ENCODE results near the gene AOAH.

AOAH gene

GRCh38 chr7:36563706-36564327 lies 160.5 kb downstream of the AOAH start:
- DNase-seq (ENCODE audit: low read depth in 1 of 2, low spot score in 1 of 2) = no peak

DNA sequence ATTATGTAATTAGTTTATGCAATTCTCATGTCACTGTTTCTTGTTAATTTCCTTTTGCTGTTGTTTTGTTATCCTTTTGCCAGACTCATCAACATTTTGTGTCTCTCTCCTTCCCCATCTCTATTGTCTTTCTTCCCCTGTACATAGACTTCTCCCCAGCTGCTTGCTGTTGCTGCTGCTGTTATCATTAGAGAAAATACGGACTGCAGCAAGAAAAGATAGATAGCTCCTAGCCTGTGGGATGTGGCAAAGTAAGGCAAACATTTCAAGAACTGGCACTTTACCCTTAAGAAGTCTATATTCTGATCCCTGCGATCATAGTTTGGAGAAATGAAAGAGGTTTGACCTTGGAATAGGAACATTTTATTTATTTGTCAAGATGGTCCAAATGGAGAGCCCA lies 162.2 kb downstream of the AOAH start:
- no peak for DNase-seq (ENCODE audit: low read depth in 1 of 2, low spot score in 1 of 2)

- DNase-seq (ENCODE audit: low read depth in 1 of 2, low spot score in 1 of 2) = no peak
Observed at GRCh38 chr7:36549029-36549428, 175.3 kb downstream of the AOAH start.

- no peak for DNase-seq (ENCODE audit: low read depth in 1 of 2, low spot score in 1 of 2)
Observed at GRCh38 chr7:36547416-36547815, 176.9 kb downstream of the AOAH start.

- no peak for DNase-seq (ENCODE audit: low read depth in 1 of 2, low spot score in 1 of 2)
Observed at GRCh38 chr7:36546331-36546730, 178.0 kb downstream of the AOAH start.

GRCh38 chr7:36545291-36545690 lies 179.0 kb downstream of the AOAH start:
- DNase-seq (ENCODE audit: low read depth in 1 of 2, low spot score in 1 of 2) = no peak

- DNase-seq (ENCODE audit: low read depth in 1 of 2, low spot score in 1 of 2) = no peak
Observed at GRCh38 chr7:36538126-36538525, 186.2 kb downstream of the AOAH start.

- DNase-seq (ENCODE audit: low read depth in 1 of 2, low spot score in 1 of 2) = no peak
Observed at GRCh38 chr7:36535866-36536664, 188.2 kb downstream of the AOAH start.

GRCh38 chr7:36533717-36534116 lies 190.6 kb downstream of the AOAH start:
- no peak for DNase-seq (ENCODE audit: low read depth in 1 of 2, low spot score in 1 of 2)

GRCh38 chr7:36532981-36533499 lies 191.3 kb downstream of the AOAH start:
- DNase-seq (ENCODE audit: low read depth in 1 of 2, low spot score in 1 of 2) = no peak

DNA sequence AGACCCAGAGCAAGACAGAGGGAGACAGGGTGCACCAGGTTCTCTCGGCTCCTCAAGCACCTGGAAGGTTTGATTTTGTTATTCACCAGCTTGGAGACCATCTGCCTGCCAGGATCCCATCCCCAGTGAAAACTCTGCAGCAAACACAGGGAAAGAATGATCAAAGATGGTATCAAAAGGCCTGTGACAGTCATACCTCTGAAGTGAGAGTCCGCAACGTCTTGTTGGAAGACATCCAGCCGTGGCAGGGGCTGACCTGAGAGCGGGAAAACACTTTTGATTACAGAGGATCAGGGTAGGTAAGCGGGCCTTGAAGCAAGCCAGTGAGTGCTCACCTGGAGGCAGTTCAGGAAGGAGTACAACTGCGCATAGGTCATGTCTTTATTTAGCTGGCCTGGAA lies 192.3 kb downstream of the AOAH start:
- no peak for DNase-seq (ENCODE audit: low read depth in 1 of 2, low spot score in 1 of 2)

GRCh38 chr7:36530456-36530855 lies 193.8 kb downstream of the AOAH start:
- no peak for DNase-seq (ENCODE audit: low read depth in 1 of 2, low spot score in 1 of 2)

- DNase-seq (ENCODE audit: low read depth in 1 of 2, low spot score in 1 of 2) = no peak
Observed at GRCh38 chr7:36527549-36527913, 196.8 kb downstream of the AOAH start.

GRCh38 chr7:36526863-36527548 lies 197.3 kb downstream of the AOAH start:
- no peak for DNase-seq (ENCODE audit: low read depth in 1 of 2, low spot score in 1 of 2)

GRCh38 chr7:36523371-36524101 lies 200.8 kb downstream of the AOAH start:
- no peak for DNase-seq (ENCODE audit: low read depth in 1 of 2, low spot score in 1 of 2)

DNA sequence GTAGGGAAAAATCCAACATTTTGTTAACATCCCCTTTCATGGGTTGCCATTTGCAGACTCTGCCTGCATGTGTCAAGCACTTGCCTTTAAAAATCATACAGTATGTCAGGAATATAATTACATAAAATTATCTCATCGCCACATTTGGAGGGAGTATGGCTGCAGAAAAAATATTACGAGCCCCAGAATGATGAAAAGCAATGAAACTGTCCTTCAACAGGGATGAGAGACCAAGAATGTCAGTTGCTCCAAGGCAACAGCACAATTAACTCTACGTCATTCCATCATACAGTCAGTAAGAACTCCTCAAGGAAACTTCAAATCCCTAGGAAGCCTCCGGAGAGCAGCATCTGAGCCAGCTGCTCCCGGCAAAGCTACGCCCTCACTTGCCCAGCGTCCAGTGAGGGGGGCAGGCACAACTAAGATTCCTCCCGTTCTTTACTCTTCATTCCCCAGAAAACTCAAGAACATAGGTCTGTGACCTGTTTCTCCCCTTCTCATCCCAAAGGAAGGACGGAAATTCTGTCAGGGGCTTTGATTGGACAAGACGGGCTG lies 201.8 kb downstream of the AOAH start:
- no peak for DNase-seq (ENCODE audit: low read depth in 1 of 2, low spot score in 1 of 2)

- no peak for DNase-seq (ENCODE audit: low read depth in 1 of 2, low spot score in 1 of 2)
Observed at GRCh38 chr7:36521911-36522310, 202.4 kb downstream of the AOAH start.

DNA sequence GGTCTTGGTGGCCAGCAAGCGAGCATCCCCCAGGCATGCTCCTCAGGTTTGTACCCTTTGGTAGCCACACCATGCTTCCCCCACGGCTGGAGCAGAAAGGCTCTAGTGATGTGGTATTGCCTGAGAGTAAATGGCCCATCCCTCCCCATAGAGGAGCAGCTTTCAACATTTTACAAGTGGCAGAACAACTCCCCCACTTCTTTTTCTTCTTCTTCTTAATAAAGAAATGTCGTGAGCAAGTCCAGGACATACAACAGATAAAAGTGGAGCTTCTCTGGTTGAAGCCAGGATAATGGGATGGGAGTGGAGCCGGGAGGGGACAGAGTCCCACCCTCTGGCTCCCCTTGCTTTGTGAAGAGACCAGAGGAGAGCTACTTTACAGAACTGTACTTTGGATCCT lies 203.2 kb downstream of the AOAH start:
- no peak for DNase-seq (ENCODE audit: low read depth in 1 of 2, low spot score in 1 of 2)

GRCh38 chr7:36515847-36516246 lies 208.4 kb downstream of the AOAH start:
- DNase-seq (ENCODE audit: low read depth in 1 of 2, low spot score in 1 of 2) = no peak

DNA sequence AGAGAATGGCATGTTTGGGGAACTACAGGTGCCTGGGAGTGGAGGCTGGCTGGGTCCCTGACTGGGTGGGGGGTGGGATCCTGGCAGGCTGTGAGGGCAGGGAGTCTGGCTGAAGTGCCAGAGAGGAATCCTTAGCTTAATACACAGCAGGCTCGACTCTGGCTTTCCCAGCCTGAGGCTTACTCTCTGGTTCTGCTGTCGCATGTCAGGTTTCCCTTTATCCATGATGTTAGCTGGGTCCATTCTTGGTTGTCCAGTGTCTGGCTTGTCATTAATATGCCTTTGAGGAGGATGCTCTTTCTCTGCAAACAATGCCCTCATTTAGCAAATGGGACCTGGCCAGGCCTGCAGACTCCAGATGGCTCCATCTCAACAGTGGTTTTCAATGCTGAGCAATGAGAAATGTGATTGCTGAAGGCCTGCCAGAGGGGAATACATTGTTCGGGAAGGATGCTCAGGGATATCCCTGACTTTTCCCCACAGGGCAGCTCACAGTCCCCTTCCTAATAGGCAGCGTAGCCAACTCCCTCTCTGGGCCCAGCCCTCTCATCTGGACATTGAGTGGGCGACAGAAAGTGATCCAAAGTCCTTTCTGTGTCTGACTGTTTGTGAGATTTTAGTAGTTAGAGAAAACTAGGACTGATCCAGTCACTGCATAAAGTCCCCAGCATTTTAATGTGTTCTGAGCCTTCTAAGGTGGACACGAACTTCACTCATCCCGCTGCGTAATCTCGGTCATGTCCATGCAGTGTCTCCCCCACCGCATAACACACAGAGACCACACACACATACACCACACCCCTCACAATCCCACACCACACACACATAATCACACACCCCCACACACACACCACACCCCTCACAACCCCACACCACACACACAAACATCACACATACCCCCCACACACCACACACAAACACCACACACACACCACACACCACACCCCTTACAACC lies 209.7 kb downstream of the AOAH start:
- no peak for DNase-seq (ENCODE audit: low read depth in 1 of 2, low spot score in 1 of 2)
